GM12865 (cell line): Measurements from ENCODE around the gene MYCN.

Source experiments
- DNase-seq: peaks from one replicate; pipeline ENCODE4 v3.0.0; 2010; ENCODE audit warnings: low read depth
- H3K4me3 ChIP-seq: 2 replicates; pipeline ENCODE4 v1.5.1; 2011; ENCODE audit warnings: mild to moderate bottlenecking, low read depth, low read length, control low read depth
- TF ChIP-seq, protein P1 (sequence below): IDR thresholded peaks from 2 replicates; pipeline ENCODE4 v1.5.1; 2011; ENCODE audit warnings: low read length, control low read depth, low read depth, inconsistent platforms; ENCODE audit not compliant: insufficient read depth; ENCODE audit errors: missing control alignments

Gene MYCN

DNA sequence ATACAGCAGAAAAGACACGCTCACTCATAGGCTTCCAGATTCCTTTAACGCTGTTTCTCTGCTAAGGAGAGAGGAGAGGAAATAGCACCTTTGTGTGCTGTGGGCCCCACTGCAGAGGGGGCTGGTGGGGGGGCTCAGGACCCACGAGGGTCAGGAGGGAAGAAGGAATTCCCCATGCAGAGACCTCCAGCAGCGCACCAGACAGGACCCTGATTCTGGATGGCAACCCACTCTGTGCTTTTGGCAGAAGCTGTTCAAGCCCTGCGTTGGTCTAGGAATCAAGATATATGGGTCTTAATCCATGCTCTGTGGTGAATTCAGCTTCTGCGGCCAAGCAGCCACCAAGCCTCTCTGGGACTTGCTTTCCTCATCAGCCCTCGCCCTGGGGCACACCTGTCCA, 31.0 kb downstream of the MYCN start:
- DNase-seq: no peak
- TF ChIP-seq, protein P1, sequence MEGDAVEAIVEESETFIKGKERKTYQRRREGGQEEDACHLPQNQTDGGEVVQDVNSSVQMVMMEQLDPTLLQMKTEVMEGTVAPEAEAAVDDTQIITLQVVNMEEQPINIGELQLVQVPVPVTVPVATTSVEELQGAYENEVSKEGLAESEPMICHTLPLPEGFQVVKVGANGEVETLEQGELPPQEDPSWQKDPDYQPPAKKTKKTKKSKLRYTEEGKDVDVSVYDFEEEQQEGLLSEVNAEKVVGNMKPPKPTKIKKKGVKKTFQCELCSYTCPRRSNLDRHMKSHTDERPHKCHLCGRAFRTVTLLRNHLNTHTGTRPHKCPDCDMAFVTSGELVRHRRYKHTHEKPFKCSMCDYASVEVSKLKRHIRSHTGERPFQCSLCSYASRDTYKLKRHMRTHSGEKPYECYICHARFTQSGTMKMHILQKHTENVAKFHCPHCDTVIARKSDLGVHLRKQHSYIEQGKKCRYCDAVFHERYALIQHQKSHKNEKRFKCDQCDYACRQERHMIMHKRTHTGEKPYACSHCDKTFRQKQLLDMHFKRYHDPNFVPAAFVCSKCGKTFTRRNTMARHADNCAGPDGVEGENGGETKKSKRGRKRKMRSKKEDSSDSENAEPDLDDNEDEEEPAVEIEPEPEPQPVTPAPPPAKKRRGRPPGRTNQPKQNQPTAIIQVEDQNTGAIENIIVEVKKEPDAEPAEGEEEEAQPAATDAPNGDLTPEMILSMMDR: no peak
- H3K4me3 ChIP-seq: no peak overlapping the region

DNA sequence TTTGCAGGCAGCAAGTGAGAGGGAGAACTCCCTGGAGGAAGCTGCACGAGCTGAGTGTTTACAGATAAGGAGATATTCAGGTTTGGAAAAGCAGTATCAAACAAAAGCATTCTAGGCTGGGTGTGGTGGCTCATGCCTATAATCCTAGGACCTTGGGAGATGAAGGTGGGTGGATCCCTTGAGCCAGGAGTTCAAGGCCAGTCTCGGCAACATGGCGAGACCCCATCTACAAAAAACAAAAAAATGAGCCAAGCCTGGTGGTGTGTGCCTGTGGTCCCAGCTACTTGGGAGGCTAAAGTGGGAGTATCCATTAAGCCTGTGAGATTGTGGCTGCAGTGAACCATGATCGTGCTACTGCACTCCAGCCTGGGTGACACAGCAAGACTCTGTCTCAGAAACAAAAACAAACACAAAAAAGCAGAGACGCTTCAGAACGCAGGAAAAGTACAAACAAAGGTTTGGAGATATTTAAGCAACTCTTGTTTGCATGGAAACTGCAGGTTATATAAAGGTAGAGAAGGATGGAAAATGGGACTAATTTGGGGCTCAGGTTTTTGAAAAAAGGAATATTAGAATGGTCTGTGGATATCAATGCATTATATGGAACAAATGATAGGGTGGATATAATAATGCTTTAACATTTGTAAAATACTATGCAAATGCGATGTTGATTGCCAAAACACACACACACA, 31.6 kb downstream of the MYCN start:
- DNase-seq: no peak
- TF ChIP-seq, protein P1: no peak
- H3K4me3 ChIP-seq: no peak overlapping the region

DNA sequence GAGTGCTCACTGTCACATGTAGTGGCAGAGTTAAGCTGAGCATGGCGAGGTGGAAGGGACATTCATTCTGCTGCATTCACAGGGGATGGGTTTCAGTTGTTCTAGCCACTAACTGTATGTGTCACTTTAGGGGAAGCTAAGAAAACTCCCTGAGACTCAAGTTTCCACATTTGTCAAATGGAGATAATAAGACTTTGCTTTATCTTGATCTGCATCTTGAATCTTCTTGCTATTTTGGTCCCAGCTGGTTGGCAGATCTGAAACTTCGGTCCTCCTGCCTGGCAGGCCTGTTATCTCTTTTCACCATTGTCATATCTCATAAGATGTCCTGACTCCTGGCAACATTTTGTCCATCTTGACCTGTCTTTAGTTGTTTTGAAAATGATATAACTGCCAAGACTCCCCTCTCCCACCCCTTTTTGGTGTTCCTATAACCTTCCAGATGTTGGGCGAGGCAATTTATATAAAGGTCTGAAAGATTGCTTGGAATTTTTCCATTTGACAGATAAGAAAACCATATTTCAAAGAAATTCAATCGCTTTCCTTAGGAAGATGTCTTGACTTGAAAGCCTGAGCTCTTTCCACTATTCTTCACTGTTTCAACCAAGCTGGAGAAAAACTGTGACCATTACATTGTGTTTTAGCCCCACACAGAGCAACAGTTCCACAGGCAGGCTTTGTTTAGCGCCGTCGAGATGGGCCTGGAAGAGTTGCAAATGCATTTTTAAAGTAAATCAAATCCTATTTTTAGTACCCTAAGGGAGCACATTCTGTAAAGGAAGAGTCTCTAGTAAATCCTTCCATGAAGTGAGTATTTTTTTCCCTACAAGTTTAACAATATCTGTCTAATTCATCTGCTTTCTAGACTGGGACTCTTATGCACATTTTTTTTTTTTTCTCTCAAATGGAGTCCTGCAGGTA, 33.4 kb downstream of the MYCN start:
- TF ChIP-seq, protein P1: no peak
- no peak overlapping the region for H3K4me3 ChIP-seq
- DNase-seq: no peak

DNA sequence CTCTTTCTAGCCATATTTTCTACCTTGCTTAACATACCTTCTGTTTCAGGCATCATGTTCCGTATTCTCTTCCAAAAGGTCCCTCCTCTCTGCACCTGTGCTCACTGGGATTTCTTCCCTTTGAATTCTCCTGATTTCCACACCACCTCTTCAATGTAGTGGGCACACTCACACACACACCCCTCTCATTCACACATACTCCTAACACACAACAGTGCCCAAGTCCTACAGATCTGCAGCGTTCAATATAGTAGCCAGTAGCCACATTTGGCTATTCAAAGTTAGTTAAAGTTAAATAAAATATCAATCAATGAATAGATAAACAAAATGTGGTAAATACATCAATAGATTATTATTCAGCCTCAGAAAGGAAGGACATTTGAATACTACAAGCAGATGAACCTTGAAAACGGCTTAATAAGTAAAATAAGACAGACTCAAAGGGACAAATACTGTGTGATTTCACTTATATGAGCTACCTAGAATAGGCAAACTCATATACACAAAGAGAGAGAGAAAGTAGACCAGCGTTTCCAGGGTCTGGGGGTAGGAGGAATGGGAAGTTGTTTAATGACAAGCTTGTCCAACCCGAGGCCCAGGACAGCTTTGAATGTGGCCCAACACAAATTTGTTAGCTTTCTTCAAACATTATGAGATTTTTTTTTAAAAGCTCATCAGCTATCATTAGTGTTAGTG, 34.4 kb downstream of the MYCN start:
- TF ChIP-seq, protein P1: no peak
- H3K4me3 ChIP-seq: no peak overlapping the region
- no peak for DNase-seq

DNA sequence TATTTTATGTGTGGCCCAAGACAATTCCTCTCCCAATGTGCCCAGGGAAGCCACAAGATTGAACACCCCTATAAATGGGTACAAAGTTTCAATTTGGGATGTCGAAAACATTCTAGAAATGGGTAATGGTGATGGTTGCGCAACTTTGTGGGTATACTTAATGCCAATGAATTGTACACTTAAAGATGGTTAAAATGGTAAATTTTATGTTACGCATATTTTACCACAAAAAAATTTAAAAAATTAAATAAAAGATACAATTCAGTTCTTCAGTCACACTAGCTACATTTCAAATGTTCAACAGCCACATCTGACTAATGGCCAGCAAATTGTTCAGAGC, 34.9 kb downstream of the MYCN start:
- DNase-seq: no peak
- TF ChIP-seq, protein P1: no peak
- H3K4me3 ChIP-seq: no peak overlapping the region

DNA sequence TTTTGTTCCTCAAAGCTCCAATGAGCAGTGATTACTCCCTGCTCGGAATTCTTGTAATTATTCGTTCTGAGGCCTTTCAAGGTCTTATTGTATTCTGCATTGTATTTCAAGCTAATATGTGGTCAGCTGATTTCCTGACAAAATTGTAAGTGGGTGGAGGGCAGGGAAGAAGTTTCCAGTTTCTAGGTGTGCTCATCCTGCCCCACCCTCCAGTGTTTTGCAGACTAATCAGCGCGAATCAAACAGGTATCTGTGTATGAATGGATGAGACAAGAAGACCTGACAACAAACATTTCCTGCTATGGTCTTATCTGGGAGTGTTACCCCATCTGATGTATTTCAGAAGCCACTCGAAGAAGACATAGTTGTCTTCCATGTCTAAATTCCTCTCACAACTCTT, 35.3 kb downstream of the MYCN start:
- TF ChIP-seq, protein P1: no peak
- DNase-seq: no peak
- no peak overlapping the region for H3K4me3 ChIP-seq
